Kasumi-1 (cell line): ENCODE measurements around the gene COL18A1.

Experiments
- DNase-seq, 2 experiments: peaks; one replicate each; lab custom pipeline; 2025; lab: John Stamatoyannopoulos, UW

COL18A1 gene

DNA sequence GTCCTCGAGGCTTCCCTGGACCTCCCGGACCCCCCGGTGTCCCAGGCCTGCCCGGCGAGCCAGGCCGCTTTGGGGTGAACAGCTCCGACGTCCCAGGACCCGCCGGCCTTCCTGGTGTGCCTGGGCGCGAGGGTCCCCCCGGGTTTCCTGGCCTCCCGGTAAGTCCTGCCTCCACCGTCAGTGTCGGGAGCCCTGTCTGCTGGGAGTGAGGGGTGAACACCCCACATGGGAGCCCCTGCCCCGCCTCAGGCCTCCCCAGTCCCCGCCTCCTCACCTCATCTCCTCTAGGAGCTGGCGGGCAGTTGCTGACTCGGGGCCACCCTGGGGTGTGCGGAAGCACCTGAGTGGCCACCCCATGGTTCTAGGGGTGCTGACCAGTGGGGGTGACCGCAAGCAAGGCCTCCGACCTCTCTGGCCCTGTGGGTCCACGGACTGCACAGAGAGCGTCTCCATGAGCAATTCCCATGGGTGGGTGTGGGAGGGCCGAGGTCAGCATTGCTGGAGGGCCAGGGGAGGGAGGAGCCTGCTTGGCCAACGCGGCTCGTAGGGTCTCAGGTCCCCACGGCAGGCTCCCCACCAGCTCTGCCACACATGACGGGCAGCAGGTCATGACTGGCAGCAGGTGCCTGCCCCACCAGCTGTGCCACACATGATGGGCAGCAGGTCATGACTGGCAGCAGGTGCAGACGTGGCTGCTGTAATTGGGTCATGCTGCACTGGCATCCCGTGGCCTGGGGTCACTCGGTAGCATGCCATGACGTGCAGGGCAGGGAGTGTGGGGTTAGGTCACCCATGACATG, 75.9 kb downstream of the COL18A1 start:
- no peak for DNase-seq

DNA sequence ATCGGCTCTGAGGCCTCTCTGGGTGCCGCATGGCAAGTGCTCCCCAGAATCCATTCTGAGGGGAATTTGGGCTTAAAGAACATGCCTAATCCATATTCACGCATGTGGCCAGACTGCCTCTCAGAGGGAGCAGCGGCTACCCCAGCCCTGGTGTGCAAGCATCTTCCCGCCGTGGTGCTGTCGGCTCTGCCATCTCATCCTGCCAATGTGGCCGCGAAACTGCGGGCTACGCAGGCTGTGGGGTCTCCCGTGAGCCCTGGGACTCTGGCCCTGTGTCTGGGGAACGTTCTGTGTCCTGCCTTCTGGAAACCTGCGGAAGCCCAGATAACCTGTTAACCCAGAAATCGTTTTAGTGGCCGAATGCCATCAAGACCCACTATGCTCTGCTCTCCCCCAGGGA, 76.6 kb downstream of the COL18A1 start:
- DNase-seq, result no peak

DNA sequence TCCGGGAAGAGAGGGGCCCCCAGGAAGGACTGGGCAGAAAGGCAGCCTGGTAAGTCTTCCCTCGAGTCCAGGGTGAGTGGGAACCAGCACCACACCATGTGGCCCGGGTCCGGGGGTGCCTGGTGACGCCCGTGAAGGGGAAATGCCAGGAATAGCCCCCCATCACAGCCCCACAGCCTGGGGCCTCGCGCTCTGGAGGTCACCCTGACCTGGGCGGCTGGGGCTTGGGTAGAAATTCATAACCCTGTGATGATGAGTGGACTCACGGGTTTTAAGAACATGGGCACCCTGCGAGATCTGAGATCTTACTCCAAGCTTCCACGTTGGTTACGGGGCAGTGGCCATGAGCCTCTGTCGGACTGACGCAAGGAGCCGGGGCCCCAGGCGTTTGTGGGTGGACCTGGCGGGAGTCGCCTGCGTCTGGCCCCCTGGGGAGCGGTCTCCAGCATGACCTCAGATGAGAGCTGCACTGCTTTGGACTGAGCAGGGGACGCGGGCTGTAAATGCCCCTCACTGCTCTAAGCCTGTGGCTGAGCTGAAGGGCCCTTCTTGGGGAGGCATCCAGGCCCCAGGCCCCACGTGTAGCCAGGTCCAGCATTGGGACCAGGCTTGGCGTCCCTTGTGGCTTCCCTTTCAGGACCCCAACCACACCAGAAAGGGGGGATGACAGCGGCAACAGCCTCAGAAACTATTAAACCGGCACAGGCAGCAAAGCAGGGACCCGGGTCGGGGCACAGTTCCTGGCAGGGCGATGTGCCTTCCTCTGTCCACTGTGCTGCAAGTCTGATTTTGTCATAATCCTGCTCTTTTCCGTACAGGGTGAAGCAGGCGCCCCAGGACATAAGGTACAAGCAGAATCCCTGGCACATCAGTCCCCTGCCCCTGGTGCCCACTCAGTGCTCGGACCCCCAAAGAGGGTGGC, 77.3 kb downstream of the COL18A1 start:
- no peak for DNase-seq

DNA sequence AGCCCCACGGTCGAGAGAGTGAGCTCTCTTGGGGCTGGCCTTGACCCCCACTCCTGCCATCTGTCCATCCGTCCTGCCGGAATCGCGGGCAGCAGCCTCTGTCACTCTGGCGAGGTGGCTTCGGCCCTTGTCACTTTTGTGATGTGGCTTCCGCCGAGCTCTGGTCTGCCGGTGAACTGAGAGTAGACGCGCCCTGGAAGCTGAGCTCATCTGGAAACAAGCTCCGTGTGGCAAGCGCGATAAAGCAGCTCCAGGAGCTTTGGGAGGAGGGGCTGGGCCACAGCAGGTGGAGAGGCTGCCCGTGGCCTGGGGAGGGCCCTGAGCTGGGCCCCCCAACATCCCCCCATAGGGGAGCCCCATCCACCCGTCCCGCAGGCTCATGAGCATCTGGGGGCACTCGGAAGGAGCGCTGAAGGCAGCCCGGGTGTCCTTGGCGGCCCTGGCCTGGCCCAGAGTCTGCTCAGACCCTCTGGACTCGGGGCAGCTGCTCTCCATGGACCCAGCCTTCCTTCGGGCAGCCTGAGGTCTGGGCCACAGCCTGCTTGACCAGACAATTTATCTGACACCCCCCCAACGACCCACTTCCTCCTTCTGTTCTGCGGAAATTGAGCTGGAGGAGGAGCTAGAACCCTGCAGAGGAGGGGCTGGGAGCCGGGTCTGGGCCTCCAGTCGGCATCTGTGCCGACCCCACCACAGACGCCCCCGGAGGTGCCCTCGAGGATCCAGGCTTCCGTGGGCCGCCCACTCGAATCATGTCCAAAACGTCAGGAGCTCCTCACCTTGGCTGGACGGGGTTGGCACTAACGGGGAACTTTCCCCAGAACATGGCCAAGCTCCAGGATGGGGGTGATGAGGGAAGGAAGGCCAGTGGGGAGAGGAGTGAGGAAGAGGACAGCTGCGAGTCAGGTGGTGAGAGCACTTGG, 78.2 kb downstream of the COL18A1 start:
- DNase-seq, result peak; percentile 50 to 56

DNA sequence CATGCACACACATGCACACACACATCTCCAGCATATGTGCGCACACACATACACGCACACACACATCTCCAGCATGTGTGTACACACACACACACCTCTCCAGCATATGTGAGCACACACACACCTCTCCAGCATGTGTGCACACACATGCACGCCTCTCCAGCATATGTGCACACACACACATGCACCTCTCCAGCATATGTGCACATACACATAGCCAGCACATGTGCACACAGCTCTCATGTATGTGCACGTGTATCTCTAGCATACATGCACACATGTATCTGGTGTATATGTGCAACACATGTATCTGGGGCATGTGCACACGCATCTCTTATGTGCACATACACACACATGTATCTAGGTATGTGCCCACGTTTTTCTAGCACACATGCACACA, 79.4 kb downstream of the COL18A1 start:
- no peak for DNase-seq

DNA sequence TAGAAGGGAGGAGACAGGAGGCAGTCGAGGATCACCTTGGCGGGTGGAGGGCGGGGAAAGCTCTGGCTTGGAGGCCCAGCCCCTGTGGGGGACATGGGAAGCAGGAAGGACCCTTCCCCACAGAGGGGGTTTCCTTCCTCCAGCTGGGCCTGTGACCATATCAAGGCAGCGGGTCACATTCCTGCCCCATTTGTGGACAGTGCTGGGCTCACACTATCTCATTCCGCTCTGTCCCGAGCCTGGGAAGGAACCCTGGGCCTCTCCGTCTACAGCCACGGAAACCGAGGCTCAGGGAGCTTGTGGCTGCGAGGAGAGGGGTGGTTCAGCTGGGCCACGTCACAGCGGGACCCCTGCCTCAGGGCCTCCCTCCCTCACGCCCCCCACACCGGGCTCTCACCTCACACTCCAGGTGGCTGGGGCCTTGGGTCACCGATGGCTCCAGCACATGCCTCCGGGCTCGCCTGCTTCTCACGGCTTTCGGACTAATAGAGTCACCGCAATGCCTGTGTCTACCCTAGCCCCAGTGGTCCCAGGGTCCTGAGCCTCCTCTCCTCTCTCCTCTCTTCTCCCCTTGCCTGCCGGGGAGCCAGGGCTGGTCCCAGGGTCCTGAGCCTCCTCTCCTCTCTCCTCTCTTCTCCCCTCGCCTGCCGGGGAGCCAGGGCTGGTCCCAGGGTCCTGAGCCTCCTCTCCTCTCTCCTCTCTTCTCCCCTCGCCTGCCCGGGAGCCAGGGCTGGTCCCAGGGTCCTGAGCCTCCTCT, 80.9 kb downstream of the COL18A1 start:
- no peak for DNase-seq

DNA sequence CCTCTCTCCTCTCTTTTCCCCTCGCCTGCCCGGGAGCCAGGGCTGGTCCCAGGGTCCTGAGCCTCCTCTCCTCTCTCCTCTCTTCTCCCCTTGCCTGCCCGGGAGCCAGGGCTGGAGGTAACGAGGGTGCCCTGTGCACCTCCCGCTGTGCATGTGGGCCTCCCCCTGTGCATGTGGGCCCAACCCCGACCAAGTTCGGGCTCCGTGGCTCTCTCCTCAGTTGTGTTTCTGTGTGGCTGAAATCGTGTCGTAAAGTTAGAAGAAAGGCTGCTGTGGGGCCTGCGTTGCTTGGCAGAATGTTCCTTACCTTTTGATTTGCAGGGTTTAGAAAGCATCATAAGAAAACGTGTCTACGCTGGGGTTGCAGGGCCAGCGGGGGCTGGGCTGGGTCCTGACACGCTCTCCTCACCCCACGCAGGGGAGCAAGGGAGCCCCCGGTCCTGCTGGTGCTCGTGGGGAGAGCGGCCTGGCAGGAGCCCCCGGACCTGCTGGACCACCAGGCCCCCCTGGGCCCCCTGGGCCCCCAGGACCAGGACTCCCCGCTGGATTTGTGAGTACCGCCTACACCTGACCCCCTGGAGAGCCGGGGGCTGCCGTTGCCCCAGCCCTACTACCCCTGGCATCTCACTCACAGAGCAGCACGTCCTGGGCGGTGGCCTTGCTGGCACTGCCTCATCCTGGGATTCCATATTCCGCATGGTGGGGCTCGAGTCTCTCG, 81.6 kb downstream of the COL18A1 start:
- no peak for DNase-seq

DNA sequence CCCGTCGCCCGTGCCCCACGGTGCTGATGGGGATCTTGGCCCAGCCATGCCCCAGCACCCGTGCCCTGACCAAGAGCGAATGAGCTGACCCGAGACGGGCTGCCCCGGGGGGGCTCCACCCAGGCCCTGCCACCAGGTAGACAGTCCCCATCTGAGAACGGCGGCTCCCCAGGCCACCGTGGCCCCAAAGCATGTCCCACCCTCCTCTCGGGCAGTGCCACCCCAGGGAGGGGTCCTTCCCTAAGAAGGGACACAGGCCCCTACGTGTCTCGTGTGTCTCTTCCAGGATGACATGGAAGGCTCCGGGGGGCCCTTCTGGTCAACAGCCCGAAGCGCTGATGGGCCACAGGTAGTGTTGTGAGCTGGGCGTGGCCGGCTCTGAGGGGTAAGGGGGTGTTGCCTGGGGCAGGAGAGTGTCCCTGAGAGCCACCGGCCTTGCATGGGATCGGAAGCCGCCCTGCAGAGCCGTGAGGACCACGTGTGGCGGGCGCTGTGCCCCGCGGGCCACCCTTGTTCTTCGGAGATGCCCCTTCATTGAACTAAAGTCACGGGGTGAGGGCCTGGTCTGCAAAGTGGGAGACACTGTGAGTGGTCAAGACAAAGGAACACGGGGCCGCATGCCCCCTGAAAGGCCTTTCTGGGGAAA, 82.3 kb downstream of the COL18A1 start:
- DNase-seq, result no peak

DNA sequence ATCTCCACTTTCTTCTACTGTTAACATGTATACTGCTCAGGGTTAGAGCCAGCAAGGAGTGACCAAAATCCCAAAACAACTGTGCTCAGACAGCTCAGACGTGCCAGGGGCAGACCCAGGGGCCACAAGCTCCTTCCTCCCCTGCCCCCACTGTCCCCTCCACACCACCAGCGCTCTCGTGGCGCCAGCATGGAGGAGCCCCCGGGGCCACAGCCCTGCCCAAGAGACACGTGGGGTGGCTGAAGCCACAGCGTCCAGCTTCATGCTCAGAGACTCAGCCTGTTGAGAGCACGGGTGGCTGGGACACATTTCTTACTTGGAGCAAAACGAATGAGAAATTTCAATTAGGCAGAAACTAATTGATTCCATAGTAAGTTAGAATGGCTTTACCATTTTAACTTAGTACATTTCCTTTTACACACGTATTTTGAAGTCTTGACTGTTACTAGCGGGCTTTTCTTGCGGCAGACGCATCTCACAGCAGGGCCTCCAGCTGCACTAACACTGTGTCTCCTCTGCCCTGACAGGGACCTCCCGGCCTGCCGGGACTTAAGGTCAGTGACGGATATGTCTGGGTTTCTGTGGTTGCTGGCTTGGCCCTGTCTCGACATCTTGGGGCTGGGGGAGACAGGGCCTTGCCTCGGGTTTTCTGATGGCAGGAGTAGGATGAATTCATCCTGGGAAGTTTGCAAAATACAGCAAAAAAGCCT, 83.1 kb downstream of the COL18A1 start:
- no peak for DNase-seq

DNA sequence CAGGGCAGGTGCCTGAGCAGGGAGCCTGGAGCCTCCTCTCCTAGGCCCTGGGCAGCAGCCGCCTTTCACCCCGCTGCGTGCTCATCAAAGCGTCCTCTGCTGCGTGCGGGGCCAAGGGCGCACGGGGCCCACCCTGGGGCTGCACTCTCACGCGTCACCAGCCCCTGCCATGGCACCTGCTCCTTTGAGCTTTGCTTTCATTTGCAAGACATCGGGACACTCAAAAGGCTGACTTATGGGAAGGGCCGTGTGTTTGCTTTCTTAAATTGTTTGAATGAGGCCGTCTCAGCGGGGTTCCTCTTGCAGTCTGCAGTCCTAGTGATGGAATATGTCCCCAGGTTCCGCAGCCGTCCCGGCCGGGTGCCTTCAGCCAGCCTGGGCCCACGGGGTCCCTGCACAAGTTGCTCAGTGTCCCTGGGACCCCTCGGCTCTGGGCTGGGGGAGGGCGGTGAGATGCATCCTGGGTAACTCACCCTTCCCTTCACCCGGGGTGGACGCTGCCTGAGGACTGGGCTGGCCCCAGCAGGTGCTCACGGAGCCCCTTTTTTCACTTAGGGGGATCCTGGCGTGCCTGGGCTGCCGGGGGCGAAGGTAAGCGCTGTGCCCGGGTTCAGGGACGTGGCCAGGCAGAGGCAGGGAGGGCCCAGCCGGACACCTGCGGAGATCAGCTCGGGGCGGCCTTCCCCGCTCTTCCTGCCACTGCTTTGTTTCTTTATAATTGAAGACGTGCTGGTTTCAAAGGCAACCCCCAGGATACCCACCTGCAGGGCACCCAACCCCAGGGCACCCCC, 84.2 kb downstream of the COL18A1 start:
- DNase-seq, result no peak

DNA sequence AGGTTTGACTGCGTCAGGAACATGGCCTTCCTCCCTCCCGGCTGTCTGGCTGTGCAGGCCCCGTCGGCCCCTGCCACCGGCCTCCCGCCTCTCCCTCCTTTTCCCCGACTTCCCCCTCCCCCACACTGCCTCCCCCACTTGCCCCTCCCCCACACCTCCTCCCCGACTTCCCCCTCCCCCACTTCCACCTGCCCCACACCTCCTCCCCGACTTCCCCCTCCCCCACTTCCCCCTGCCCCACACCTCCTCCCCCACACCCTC, 84.7 kb downstream of the COL18A1 start:
- DNase-seq, result no peak

DNA sequence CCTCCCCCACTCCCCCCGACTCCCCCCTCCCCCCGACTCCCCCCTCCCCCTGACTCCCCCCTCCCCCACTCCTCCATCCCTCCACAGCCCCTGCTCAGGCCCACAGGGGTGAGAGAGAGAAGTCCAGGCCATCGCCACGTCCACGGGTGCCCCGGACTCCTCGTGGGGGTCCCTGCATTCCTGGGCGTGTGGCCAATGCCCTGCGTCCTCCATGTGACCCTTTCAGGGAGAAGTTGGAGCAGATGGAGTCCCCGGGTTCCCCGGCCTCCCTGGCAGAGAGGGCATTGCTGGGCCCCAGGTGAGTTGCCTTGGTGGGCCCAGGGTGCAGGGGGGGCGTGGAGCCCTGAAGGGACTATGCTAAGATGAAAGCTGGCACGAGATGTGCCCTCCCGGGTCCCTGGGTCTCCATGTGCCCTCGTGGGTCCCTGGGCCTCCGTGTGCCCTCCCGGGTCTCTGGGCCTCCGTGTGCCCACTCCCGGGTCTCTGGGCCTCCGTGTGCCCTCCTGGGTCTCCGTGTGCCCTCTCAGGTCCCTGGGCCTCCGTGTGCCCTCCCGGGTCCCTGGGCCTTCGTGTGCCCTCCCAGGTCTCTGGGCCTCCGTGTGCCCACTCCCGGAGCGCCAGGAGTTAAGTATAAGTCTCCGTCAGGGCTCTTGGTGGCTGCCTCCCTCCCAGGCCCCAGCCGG, 85.2 kb downstream of the COL18A1 start:
- DNase-seq, result no peak

DNA sequence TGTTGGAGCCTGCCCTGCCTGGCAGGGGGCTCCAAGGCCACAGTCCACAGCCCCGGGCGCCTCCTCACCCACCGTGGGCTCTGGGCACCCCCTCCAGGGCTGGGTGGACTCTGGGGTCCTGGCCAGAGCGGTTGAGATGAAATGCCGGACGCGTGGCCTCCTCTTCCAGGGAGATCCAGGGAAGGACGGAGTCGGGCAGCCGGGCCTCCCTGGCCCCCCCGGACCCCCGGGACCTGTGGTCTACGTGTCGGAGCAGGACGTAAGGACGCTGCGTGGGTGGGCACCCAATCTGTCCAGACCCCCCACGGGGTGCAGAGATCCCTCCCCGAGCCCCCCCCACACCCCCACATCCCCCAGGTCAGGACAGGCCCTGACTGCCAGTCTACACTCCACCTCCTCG, 86.1 kb downstream of the COL18A1 start:
- DNase-seq, result no peak

DNA sequence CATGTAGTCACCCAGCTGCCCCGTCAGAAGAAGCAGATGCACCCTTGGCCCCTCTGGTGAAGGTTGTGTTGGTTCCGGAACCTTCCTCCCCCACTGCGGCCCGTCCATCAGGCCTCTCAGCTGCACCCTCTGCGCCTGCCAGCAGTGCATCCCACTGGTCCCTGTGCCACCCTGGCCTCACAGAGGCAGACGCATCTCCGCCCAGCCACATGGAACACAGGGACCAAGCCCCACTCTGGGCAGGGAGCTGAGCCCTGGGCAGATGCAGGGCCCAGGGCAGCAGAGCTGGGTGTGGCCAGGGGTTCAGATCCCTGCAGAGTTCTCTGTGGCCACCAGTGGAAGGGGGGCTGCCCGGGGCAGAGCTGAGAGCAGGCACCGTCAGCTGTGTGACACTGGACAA, 86.7 kb downstream of the COL18A1 start:
- no peak for DNase-seq

DNA sequence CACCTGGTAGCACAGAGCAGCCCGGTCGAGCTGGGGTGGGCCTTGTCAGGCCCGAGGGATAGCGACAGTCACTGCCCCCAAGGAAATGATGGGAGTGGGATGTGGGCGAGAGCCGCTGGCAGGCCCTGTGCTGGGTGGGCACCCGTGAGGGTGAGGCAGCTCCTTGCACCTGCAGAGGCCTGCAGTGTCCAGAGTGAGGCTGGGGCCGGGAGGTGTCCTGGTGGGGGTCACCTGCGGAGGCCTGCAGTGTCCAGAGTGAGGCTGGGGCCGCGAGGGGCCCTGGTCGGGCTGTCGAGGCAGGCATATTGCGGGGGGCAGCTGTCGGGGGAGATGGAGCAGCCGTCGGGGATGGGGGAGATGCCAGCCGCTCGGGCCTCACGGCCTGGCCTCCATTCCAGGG, 87.8 kb downstream of the COL18A1 start:
- no peak for DNase-seq

DNA sequence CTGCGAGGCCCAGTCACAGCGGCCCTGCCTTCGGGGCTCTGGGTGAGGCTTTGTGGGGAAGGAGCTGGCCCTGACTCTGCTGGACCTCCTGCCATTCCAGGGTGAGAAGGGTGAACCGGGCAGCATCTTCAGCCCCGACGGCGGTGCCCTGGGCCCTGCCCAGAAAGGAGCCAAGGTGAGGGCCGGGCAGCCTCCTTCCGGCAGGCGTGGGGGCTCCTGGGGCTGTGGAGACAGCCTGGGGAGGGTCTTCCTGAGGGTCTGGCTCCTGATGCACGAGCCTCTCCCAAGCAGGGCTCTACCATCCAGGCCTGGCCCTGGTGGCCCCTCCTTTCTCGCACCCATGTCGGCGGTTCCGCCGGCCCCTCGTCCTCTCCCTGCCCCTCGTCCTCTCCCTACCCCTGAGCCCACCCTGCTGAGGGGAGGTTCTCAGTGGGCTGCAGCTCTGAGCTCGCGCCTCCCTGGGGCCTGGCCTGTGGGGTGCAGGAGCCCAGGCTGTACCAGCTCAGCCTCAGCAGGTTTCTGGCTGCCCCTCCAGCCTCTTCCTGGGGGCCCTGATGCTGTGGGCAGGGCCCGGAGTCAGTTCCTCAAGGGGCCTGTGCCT, 88.5 kb downstream of the COL18A1 start:
- DNase-seq, result no peak

DNA sequence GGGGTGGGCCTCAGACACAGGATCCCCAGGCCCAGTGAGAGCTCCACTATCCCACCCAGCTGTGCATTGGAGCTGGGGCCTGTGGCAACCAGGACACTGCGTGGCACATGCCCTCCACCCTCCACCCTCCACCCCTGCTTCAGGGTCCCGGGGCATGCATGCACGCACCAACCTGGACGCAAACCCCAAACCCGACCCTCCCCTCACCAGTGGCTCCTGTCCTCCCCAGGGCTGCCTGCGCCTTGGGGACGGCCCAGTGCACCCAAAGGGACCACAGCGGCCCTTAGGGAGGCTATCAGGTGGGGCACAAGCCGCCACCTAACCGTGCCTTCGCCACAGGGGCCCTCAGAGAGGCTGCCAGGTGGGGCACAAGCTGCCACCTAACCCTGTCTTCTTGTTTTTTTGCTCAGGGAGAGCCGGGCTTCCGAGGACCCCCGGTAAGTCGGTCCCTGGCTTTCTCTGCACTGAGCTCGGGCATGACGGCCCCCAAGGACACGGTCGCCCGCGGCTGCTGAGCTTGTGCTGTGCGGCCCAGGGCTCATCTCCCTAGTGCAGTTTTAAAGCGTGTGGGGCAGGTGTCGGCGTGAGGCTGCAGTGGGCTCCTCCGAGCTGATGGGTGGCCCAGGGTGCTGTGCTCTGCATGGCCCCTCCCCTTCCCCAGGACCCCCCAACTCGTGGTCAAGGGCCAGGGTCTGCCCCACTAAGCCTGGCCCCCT, 89.3 kb downstream of the COL18A1 start:
- DNase-seq, result no peak
